A549 treated with CpdA at 1 μM for 4 hours (cell line): ENCODE measurements around the gene XRN1. TPM values are rescaled to one million over a fixed set of nuclear protein-coding genes. Genes with fewer than 3 reads are reported as not detected.

ENCODE experiments used
- total RNA-seq: library from RNA; stranded (reverse); fragments of 200-300 nt; extraction: Qiagen RNA extraction; gene quantifications from 5 replicates; pipeline ENCODE4 v1.2.3, GENCODE V29; 2022; ENCODE audit warnings: low read depth

XRN1 gene
- total RNA-seq = 2.5 to 6.8 TPM (median 3.8 TPM) in 5 replicates

DNA sequence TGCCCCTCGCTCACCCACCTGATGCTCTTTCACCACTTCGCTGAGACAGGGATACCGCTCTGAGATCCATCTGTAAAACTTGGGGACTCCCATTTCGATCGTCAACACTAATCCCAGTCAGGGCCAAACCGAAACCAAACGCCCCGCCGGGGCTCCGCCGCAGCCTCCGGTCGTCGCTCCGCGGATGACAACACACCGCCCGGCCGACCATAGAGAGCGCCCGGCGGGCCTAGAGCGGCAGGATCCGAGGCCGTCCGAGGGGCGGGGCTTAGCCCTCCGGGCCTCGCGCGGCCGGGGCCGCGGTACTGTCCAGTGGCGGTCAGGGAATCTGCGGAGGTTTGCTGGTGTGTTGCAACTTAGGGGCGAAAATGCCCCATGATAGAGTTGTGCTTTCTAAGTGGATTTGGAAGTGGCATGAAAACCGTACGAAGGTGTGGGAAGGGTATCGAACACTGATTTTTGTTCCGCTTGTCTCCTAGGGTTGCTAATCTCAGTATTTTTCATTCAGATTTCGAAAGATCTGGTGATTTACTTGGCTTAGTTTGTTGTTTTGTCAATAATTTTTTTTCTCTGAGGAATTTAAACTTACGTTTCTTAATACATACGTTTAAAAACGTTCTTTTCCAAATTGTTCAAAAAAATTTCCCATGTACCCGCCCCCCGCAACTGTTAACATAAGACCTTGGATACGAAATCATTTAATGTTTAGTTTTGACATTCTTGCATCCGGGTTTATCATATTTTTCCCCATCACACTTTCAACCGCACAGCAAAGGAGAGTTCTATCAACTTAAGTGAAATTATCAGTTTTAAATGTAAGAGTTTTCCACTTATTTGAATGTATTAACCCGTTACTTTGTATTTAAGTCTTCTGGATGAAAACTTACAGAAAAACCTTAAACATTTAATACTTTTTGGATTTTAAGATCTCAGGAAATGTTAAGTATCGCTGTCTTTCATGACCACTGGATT lies at the start of gene XRN1:
XRN1 (minus strand) TSS at position 186 of the 972 bp plus-strand sequence; CDS start at position 93, 93 bp downstream.

Other genes starting within 250 kb of the XRN1 start
- gene GK5, start 222.5 kb downstream of the XRN1 start, total RNA-seq = 4.9 to 6.8 TPM (median 5.7 TPM) in 5 replicates
- 12.5 to 15.5 TPM (median 13.6 TPM) in 5 replicates for gene ATR, start 130.7 kb upstream of the XRN1 start, total RNA-seq
- gene PLS1, start 148.4 kb upstream of the XRN1 start, total RNA-seq = 12.9 to 15.5 TPM (median 14.4 TPM) in 5 replicates